ENCODE results near the gene KCNJ1.

KCNJ1 gene

GRCh38 chr11:128825050-128825784, 41.9 kb downstream of the KCNJ1 start:
- DNase-seq (ENCODE audit: low read depth in 3 of 3, low spot score in 1 of 3) = no peak

GRCh38 chr11:128824191-128825049, 42.7 kb downstream of the KCNJ1 start:
- no peak for DNase-seq (ENCODE audit: low read depth in 3 of 3, low spot score in 1 of 3)

- no peak for DNase-seq (ENCODE audit: low read depth in 3 of 3, low spot score in 1 of 3)
Measured at GRCh38 chr11:128823753-128824152, 43.3 kb downstream of the KCNJ1 start.

GRCh38 chr11:128822130-128822529, 45.0 kb downstream of the KCNJ1 start:
- no peak for DNase-seq (ENCODE audit: low read depth in 3 of 3, low spot score in 1 of 3)

GRCh38 chr11:128821556-128821955, 45.5 kb downstream of the KCNJ1 start:
- DNase-seq (ENCODE audit: low read depth in 3 of 3, low spot score in 1 of 3) = no peak

GRCh38 chr11:128819198-128819597, 47.9 kb downstream of the KCNJ1 start:
- DNase-seq (ENCODE audit: low read depth in 3 of 3, low spot score in 1 of 3) = no peak

GRCh38 chr11:128814856-128815705, 52.0 kb downstream of the KCNJ1 start:
- DNase-seq (ENCODE audit: low read depth in 3 of 3, low spot score in 1 of 3) = no peak

GRCh38 chr11:128813729-128814128, 53.4 kb downstream of the KCNJ1 start:
- DNase-seq (ENCODE audit: low read depth in 3 of 3, low spot score in 1 of 3) = no peak

- DNase-seq (ENCODE audit: low read depth in 3 of 3, low spot score in 1 of 3) = no peak
Measured at GRCh38 chr11:128810784-128811514, 56.1 kb downstream of the KCNJ1 start.

GRCh38 chr11:128809128-128809527, 58.0 kb downstream of the KCNJ1 start:
- DNase-seq (ENCODE audit: low read depth in 3 of 3, low spot score in 1 of 3) = no peak

GRCh38 chr11:128807909-128808308, 59.2 kb downstream of the KCNJ1 start:
- no peak for DNase-seq (ENCODE audit: low read depth in 3 of 3, low spot score in 1 of 3)

GRCh38 chr11:128806506-128807261, 60.4 kb downstream of the KCNJ1 start:
- no peak for DNase-seq (ENCODE audit: low read depth in 3 of 3, low spot score in 1 of 3)

- DNase-seq (ENCODE audit: low read depth in 3 of 3, low spot score in 1 of 3) = no peak
Measured at GRCh38 chr11:128804481-128804880, 62.6 kb downstream of the KCNJ1 start.

- no peak for DNase-seq (ENCODE audit: low read depth in 3 of 3, low spot score in 1 of 3)
Measured at GRCh38 chr11:128803449-128804245, 63.4 kb downstream of the KCNJ1 start.

GRCh38 chr11:128803011-128803410, 64.1 kb downstream of the KCNJ1 start:
- DNase-seq (ENCODE audit: low read depth in 3 of 3, low spot score in 1 of 3) = no peak

- DNase-seq (ENCODE audit: low read depth in 3 of 3, low spot score in 1 of 3) = no peak
Measured at GRCh38 chr11:128802358-128802981, 64.6 kb downstream of the KCNJ1 start.

GRCh38 chr11:128800871-128801417, 66.2 kb downstream of the KCNJ1 start:
- no peak for DNase-seq (ENCODE audit: low read depth in 3 of 3, low spot score in 1 of 3)

- DNase-seq (ENCODE audit: low read depth in 3 of 3, low spot score in 1 of 3) = no peak
Measured at GRCh38 chr11:128796270-128796669, 70.8 kb downstream of the KCNJ1 start.
